BLaER1 treated with 17β-estradiol and CSF1 and Interleukin-3, amounts not matched to agents 10 nM and 100 nM (cell line): Measurements from ENCODE around the gene SEC14L2.
A peak's percentile ranks its signal among the peaks of the same experiment; 100 is the strongest.

Experiments used
- H3K27ac ChIP-seq, 11 experiments: shearing (Covaris generic); formaldehyde crosslinking; 2 replicates each; pipeline ENCODE4 v1.8.1; 2022
- H3K27me3 ChIP-seq, 11 experiments: shearing (Covaris generic); formaldehyde crosslinking; 2 replicates each; pipeline ENCODE4 v1.8.1; 2022
- H3K36me3 ChIP-seq, 11 experiments: shearing (Covaris generic); formaldehyde crosslinking; 2 replicates each; pipeline ENCODE4 v1.8.1; 2022
- H3K4me1 ChIP-seq, 10 experiments: shearing (Covaris generic); formaldehyde crosslinking; 2 replicates each; pipeline ENCODE4 v1.8.1; 2022
- H3K4me2 ChIP-seq, 11 experiments: shearing (Covaris generic); formaldehyde crosslinking; 2 replicates each; pipeline ENCODE4 v1.8.1; 2022
- H3K4me3 ChIP-seq, 10 experiments: shearing (Covaris generic); formaldehyde crosslinking; 2 replicates each; pipeline ENCODE4 v1.8.1; 2022
- H3K9ac ChIP-seq, 11 experiments: shearing (Covaris generic); formaldehyde crosslinking; 2 replicates each; pipeline ENCODE4 v1.8.1; 2022
- H3K9me3 ChIP-seq, 11 experiments: shearing (Covaris generic); formaldehyde crosslinking; replicated peaks in 1 of 11; 2 replicates each; pipeline ENCODE4 v1.8.1; 2022
- H4K20me1 ChIP-seq, 11 experiments: shearing (Covaris generic); formaldehyde crosslinking; 2 replicates each; pipeline ENCODE4 v1.8.1; 2022
- Cebpa-rat ChIP-seq, 11 experiments: shearing (Covaris generic); IDR thresholded peaks; 2 replicates each; pipeline ENCODE4 v1.8.1; 2022

The SEC14L2 gene

DNA sequence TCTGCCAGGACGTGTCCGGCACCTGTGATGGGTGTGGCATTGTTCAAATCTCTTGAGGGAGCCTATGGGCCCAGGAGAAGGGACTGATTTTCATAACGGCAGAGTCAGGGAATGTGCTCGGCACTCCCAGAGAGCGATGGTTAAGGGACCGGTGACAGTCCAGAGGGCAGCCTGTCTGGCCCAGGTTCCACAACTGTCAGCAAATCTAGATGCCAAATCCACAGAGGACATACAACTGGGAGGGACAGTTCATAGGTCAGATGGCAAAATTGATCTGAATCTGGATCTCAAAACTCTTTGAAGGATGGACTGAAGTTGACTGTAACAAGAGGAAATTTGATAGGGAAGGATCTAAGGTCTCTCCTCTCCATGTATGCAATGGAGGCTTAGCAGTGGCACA lies 7.5 kb downstream of the SEC14L2 start:
- no peaks in the 10 kb centered on the region for H3K9me3 ChIP-seq
- H3K4me3 ChIP-seq = no peak overlapping the region
- no peak overlapping the region for H3K9ac ChIP-seq
- no peaks in the 10 kb centered on the region for H3K27me3 ChIP-seq
- H3K36me3 ChIP-seq = peaks cover 14 to 42% (median 32%) of the 10 kb centered on the region in 11 experiments; a peak in 21 of 22 replicates
- no peak for TF ChIP-seq Cebpa-rat (IDR thresholded peaks at IDR 0.05)
- no peak overlapping the region for H3K4me2 ChIP-seq
- H3K27ac ChIP-seq = no peak overlapping the region
- peaks cover 0 to 20% (median 3%) of the 10 kb centered on the region in 10 experiments; a peak in 9 of 20 replicates for H3K4me1 ChIP-seq
- peaks cover 0 to 15% (median 0%) of the 10 kb centered on the region in 11 experiments; a peak in 4 of 22 replicates for H4K20me1 ChIP-seq

DNA sequence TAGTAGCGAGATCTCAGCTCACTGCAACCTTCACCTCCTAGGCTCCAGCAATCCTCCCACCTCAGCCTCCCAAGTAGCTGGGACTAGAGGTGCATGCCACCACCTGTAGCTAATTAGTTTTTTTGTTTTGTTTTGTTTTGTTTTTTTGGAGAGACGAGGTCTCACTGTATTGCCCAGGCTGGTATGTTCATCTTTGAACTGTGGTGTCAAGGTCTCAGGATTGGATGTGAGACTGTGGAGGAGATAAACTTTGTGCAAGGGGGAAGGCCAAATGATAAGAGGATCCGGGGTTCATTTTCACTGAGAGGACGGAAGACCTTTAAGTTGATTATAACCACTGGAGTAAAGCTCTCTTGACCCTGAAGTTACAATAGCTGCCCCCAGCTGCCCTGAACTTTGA lies 8.9 kb downstream of the SEC14L2 start:
- H3K36me3 ChIP-seq = peaks cover 17 to 56% (median 46%) of the 10 kb centered on the region in 11 experiments
- H3K27me3 ChIP-seq = no peaks in the 10 kb centered on the region
- no peak for TF ChIP-seq Cebpa-rat (IDR thresholded peaks at IDR 0.05)
- H3K27ac ChIP-seq = no peak overlapping the region
- H3K4me2 ChIP-seq = no peak overlapping the region
- no peak overlapping the region for H3K4me3 ChIP-seq
- H3K4me1 ChIP-seq = peaks cover 0 to 20% (median 3%) of the 10 kb centered on the region in 10 experiments; a peak in 9 of 20 replicates
- H3K9ac ChIP-seq = no peak overlapping the region
- H4K20me1 ChIP-seq = peaks cover 0 to 7% (median 0%) of the 10 kb centered on the region in 11 experiments; a peak in 1 of 22 replicates
- H3K9me3 ChIP-seq = no peaks in the 10 kb centered on the region

DNA sequence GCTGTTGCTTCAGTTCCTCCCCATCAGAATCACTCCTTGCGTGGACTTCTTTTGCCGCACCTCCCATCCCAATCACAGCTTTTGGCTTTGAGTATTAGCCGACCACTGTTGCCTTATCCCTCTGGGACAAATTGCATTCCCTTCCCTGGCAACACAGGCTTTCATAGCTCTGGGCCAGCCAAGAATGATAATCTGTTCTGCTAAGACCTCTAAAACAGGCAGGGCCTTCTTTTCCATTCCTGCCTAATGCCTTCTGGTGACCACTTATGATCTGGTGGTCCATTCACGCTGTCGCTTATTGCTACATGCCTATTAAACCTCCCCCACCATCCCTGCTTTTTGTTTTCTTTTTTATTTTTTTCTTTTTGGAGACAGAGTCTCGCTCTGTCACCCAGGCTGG lies 9.6 kb downstream of the SEC14L2 start:
- no peak overlapping the region for H3K4me3 ChIP-seq
- no peak for TF ChIP-seq Cebpa-rat (IDR thresholded peaks at IDR 0.05)
- H3K9me3 ChIP-seq = no peaks in the 10 kb centered on the region
- H3K27ac ChIP-seq = no peak overlapping the region
- no peak overlapping the region for H3K9ac ChIP-seq
- H3K36me3 ChIP-seq = peaks cover 22 to 63% (median 53%) of the 10 kb centered on the region in 11 experiments
- H3K4me2 ChIP-seq = no peak overlapping the region
- H4K20me1 ChIP-seq = peaks cover 0 to 7% (median 0%) of the 10 kb centered on the region in 11 experiments; a peak in 1 of 22 replicates
- H3K27me3 ChIP-seq = no peaks in the 10 kb centered on the region
- peaks cover 0 to 20% (median 3%) of the 10 kb centered on the region in 10 experiments; a peak in 9 of 20 replicates for H3K4me1 ChIP-seq

DNA sequence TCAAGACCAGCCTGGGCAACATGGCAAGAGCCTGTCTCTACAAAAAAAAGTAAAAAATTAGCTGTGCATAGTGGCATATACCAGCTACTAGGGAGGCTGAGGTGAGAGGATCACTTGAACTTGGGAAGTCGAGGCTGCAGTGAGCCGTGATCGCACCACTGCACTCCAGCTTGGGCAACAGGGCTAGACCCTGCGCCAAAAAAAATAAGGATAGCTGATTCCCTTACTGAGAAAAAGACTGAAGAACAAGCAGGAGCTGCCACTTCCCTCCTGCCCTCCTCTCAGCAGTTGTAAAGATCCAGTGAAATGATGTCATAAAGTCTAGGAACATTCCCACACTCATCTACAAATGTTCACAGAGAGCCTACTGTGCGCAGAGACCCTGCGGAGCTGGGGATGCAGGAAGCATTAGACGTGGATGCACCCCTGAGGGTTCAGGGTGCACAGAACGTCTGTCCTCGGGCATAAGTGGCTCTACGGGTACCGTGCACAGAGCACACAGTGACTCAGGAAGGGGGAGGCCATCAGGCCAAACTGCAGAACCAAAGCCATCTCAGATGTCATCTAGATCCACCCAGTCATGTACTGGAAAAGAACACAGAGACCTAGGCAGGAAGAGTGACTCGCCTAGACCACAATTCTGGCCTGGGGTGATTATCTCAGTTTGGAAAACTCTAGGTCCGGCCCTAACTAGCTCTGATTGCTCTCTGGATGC lies 11.7 kb downstream of the SEC14L2 start:
- H3K9ac ChIP-seq = no peak overlapping the region
- no peak overlapping the region for H3K4me2 ChIP-seq
- H3K4me1 ChIP-seq = no peaks in the 10 kb centered on the region
- H4K20me1 ChIP-seq = peaks cover 0 to 7% (median 0%) of the 10 kb centered on the region in 11 experiments; a peak in 1 of 22 replicates
- TF ChIP-seq Cebpa-rat (IDR thresholded peaks at IDR 0.05) = no peak
- no peak overlapping the region for H3K27ac ChIP-seq
- H3K4me3 ChIP-seq = no peak overlapping the region
- peaks cover 29 to 80% (median 66%) of the 10 kb centered on the region in 11 experiments for H3K36me3 ChIP-seq
- no peaks in the 10 kb centered on the region for H3K27me3 ChIP-seq
- no peaks in the 10 kb centered on the region for H3K9me3 ChIP-seq

DNA sequence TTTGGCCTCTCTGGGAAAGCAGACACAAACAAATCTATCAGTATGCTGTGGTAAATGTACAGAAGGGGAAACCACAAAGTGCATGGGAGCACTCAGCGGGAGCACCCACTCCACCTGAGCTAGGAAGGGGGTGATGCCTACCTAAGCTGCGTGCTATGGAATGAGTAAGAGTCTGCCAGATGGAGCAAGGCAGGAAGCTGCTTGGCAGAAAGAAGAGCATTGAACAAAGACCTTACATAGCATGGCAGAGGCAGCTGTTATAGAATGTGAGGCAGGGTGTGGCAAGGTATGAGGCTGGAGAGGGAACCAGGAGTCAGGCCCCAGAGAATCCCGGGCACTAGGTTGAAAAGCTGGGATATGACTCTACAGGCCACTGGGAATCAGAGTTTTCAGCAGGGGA lies 15.0 kb downstream of the SEC14L2 start:
- no peaks in the 10 kb centered on the region for H3K9me3 ChIP-seq
- peaks cover 0 to 8% (median 0%) of the 10 kb centered on the region in 10 experiments; a peak in 2 of 20 replicates for H3K4me1 ChIP-seq
- peaks cover 0 to 7% (median 0%) of the 10 kb centered on the region in 11 experiments; a peak in 1 of 22 replicates for H4K20me1 ChIP-seq
- no peak overlapping the region for H3K4me2 ChIP-seq
- no peaks in the 10 kb centered on the region for H3K27me3 ChIP-seq
- H3K36me3 ChIP-seq = peaks cover 52 to 98% (median 85%) of the 10 kb centered on the region in 11 experiments
- TF ChIP-seq Cebpa-rat (IDR thresholded peaks at IDR 0.05) = no peak
- no peak overlapping the region for H3K27ac ChIP-seq
- H3K4me3 ChIP-seq = no peak overlapping the region
- H3K9ac ChIP-seq = no peak overlapping the region

DNA sequence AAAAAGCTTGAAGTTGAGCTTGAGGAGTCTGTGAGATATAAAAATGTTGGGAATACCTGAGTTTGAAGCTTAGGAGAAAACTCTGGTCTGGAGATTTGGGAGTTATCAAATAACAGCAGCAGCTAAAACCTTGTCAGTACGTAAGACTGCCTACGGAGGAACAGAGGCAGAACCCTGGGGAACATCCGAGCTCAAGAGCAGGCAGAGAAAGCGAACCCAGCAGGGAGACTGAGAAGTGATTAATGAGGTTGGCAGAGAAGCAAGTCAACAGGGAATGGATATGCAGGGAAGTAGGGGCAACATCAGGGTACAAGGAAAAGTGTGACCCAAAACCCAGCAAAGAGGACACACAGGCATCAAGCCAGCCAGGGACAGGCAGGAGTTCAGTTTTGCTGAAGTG lies 16.2 kb downstream of the SEC14L2 start:
- Histone ChIP-seq H3K36me3 (peaks cover 55 to 98% (median 85%) of the 10 kb centered on the region in 11 experiments), H3K4me3 (no peak overlapping the region), H3K27ac (no peak overlapping the region), H3K9me3 (no peaks in the 10 kb centered on the region), H3K9ac (no peak overlapping the region), H3K4me2 (no peak overlapping the region), H3K27me3 (no peaks in the 10 kb centered on the region), H3K4me1 (peaks cover 0 to 8% (median 0%) of the 10 kb centered on the region in 10 experiments; a peak in 2 of 20 replicates), H4K20me1 (peaks cover 0 to 7% (median 0%) of the 10 kb centered on the region in 11 experiments; a peak in 1 of 22 replicates)
- TF ChIP-seq Cebpa-rat (IDR thresholded peaks at IDR 0.05) = no peak

DNA sequence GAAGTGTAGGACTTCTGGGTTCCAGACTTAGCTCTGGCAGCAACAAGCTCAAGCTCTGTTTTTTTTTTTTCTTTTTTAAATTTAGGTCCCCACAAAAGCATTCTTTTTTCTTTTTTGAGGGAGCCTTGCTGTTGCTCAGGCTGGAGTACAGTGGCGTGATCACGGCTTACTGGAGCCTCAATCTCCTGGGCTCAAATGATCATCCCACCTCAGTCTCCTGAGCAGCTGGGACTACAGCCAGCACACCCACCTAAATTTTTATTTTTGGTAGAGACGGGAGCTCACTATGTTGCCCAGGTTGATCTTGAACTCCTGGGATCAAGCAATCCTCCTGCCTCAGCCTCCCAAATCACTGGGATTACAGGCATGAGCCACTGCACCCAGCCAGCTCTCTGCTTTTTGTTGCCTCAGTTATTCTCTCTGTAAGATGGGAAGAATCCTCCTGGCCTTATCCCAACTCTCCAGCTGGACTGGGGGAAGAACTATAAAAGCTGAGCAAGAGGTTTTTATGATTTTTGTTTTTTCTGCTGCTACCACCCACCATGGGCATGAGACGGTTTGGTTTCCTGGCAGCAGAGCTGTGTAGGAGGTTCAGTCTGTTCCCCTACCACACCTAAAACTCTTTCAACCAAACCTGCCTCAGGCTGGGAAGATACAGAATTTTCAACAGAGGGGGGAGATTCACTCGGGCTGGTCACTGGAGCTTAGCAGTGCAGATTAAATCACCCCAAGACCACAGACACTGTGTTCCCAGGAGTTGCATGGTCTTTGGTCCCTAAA lies 17.1 kb downstream of the SEC14L2 start:
- Histone ChIP-seq H3K27me3 (no peaks in the 10 kb centered on the region), H3K9ac (0 out of 22 replicates have a peak overlapping the region, but pooled peaks of 2 of the 11 experiments have one; percentile 6 to 22), H3K4me3 (no peak overlapping the region), H3K27ac (no peak overlapping the region), H3K9me3 (no peaks in the 10 kb centered on the region), H3K4me1 (peaks cover 0 to 8% (median 0%) of the 10 kb centered on the region in 10 experiments; a peak in 2 of 20 replicates), H3K4me2 (no peak overlapping the region), H3K36me3 (peaks cover 54 to 98% (median 85%) of the 10 kb centered on the region in 11 experiments), H4K20me1 (peaks cover 0 to under 1% (median 0%) of the 10 kb centered on the region in 11 experiments; a peak in 1 of 22 replicates)
- no peak for TF ChIP-seq Cebpa-rat (IDR thresholded peaks at IDR 0.05)

DNA sequence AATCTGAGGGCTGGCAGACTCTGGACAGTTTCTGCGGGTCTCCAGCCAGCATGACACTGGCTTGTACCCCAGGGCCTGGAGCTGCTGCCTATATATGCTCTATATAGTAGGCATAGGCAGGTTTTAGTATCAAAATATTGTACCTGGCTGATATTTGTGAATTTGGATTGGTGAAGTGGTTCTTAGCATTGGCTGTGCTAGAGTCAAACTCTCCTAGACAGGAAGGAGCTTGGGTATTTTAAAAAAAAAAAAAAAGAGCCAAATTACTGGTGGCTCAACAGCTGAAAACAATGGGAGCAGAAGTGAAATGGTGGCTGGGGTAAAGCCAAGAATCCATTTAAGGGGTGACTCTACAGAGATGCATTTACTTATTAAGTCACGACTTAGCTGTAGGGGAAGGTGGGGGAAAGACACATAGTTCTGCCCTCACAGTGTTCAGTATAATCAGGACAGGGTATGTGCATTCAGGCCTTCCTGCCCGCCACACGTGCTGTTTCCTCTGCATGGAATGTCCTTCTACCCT lies 17.8 kb downstream of the SEC14L2 start:
- Histone ChIP-seq H4K20me1 (no peaks in the 10 kb centered on the region; a peak in 1 of 22 replicates), H3K36me3 (peaks cover 53 to 98% (median 85%) of the 10 kb centered on the region in 11 experiments), H3K9me3 (no peaks in the 10 kb centered on the region), H3K27me3 (no peaks in the 10 kb centered on the region), H3K27ac (no peak overlapping the region), H3K9ac (0 out of 22 replicates have a peak overlapping the region, but pooled peaks of 2 of the 11 experiments have one; percentile 6 to 22), H3K4me2 (no peak overlapping the region), H3K4me1 (peaks cover 0 to 8% (median 0%) of the 10 kb centered on the region in 10 experiments; a peak in 2 of 20 replicates), H3K4me3 (no peak overlapping the region)
- TF ChIP-seq Cebpa-rat (IDR thresholded peaks at IDR 0.05) = no peak

DNA sequence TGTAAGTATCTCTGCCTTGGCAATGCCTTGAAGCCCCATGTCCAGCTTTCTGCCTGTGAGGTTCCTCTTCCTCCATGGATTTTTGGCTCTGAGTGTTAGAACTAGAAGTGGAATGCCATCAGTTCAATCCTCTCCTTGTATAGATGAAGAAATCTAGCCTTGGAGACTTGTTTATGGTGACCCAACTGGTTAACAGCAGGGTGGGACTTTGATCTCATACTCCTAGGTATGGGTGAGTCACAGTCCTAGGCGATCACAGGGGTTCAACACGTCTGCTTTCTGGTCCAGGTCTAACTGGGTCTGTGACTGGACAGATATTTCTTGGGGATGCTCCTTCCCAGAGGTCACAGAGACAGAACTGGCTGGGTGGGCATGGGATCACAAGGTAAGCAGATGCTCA lies 19.6 kb downstream of the SEC14L2 start:
- Histone ChIP-seq H3K27me3 (no peaks in the 10 kb centered on the region), H3K9me3 (no peaks in the 10 kb centered on the region), H3K9ac (no peak overlapping the region), H3K36me3 (peaks cover 39 to 89% (median 71%) of the 10 kb centered on the region in 11 experiments), H3K27ac (no peak overlapping the region), H4K20me1 (no peaks in the 10 kb centered on the region; a peak in 1 of 22 replicates), H3K4me2 (no peak overlapping the region), H3K4me1 (peaks cover 3 to 26% (median 13%) of the 10 kb centered on the region in 10 experiments), H3K4me3 (no peak overlapping the region)
- no peak for TF ChIP-seq Cebpa-rat (IDR thresholded peaks at IDR 0.05)
